Ectodermal cell (in vitro differentiated cells): ENCODE results near the gene WNK1.

ENCODE experiments used
- H3K27ac ChIP-seq: 2 replicates; pipeline ENCODE4 v1.7.0; 2013; ENCODE audit warnings: mild to moderate bottlenecking, low read depth, low read length; ENCODE audit not compliant: insufficient read depth, poor library complexity, severe bottlenecking
- H3K27me3 ChIP-seq: 2 replicates; pipeline ENCODE4 v1.7.0; 2013; ENCODE audit warnings: mild to moderate bottlenecking, low read length; ENCODE audit not compliant: insufficient read depth, control insufficient read depth, poor library complexity, severe bottlenecking
- H3K36me3 ChIP-seq: one replicate; pipeline ENCODE4 v1.7.0; 2013; ENCODE audit warnings: low read length; ENCODE audit not compliant: control insufficient read depth, insufficient read depth
- H3K4me1 ChIP-seq: one replicate; pipeline ENCODE4 v1.7.0; 2013; ENCODE audit warnings: low read length; ENCODE audit not compliant: control insufficient read depth, insufficient read depth
- H3K4me3 ChIP-seq: 2 replicates; pipeline ENCODE4 v1.7.0; 2013; ENCODE audit warnings: low read depth, low read length, control low read depth; ENCODE audit not compliant: insufficient read depth
- H3K9me3 ChIP-seq: 2 replicates; pipeline ENCODE4 v1.7.0; 2013; ENCODE audit warnings: mild to moderate bottlenecking, low read length, moderate library complexity; ENCODE audit not compliant: control insufficient read depth
- WGBS, 2 experiments: methylation state at CpG; one replicate each; pipeline ENCODE4 v1.1.7; 2013; ENCODE audit warnings: missing lambda C conversion rate in 2 of 2; 5-methylcytosine and 5-hydroxymethylcytosine counted together

Gene WNK1

GRCh38 chr12:907413-908185 is 155.2 kb downstream of the WNK1 start:
- Histone ChIP-seq H3K4me1 (no peaks in the 10 kb centered on the region), H3K36me3 (peaks cover 52% of the 10 kb centered on the region), H3K27ac (no peak overlapping the region), H3K27me3 (no peaks in the 10 kb centered on the region), H3K4me3 (no peak overlapping the region), H3K9me3 (no peaks in the 10 kb centered on the region)
- 86 to 88% methylated on average over 16 of the region's 16 CpGs for whole genome bisulfite sequencing, 2 experiments

GRCh38 chr12:909861-910260 is 157.5 kb downstream of the WNK1 start:
- H3K27ac ChIP-seq = no peak overlapping the region
- no peaks in the 10 kb centered on the region for H3K27me3 ChIP-seq
- peaks cover 45% of the 10 kb centered on the region for H3K36me3 ChIP-seq
- 95 to 97% methylated on average over 3 of the region's 3 CpGs for WGBS, 2 experiments
- H3K4me1 ChIP-seq = no peaks in the 10 kb centered on the region
- H3K9me3 ChIP-seq = no peaks in the 10 kb centered on the region
- no peak overlapping the region for H3K4me3 ChIP-seq

GRCh38 chr12:910416-910815 is 158.0 kb downstream of the WNK1 start:
- Histone ChIP-seq H3K36me3 (peaks cover 45% of the 10 kb centered on the region), H3K4me3 (no peak overlapping the region), H3K27ac (peak overlapping the region; percentile 2), H3K9me3 (no peaks in the 10 kb centered on the region), H3K4me1 (no peaks in the 10 kb centered on the region), H3K27me3 (no peaks in the 10 kb centered on the region)
- 97 to 100% methylated on average over 3 to 4 of the region's 4 CpGs for WGBS, 2 experiments

- Histone ChIP-seq H3K9me3 (no peaks in the 10 kb centered on the region), H3K36me3 (peaks cover 44% of the 10 kb centered on the region), H3K4me1 (no peaks in the 10 kb centered on the region), H3K27ac (no peak overlapping the region), H3K4me3 (no peak overlapping the region), H3K27me3 (no peaks in the 10 kb centered on the region)
- 94 to 96% methylated on average over 10 of the region's 10 CpGs for WGBS, 2 experiments
Observed at GRCh38 chr12:911191-911826, 158.9 kb downstream of the WNK1 start.

GRCh38 chr12:912466-913235 is 160.3 kb downstream of the WNK1 start:
- H3K4me3 ChIP-seq = no peak overlapping the region
- H3K9me3 ChIP-seq = no peaks in the 10 kb centered on the region
- no peaks in the 10 kb centered on the region for H3K4me1 ChIP-seq
- 95 to 96% methylated on average over 4 to 6 of the region's 7 CpGs for WGBS, 2 experiments
- no peak overlapping the region for H3K27ac ChIP-seq
- peaks cover 45% of the 10 kb centered on the region for H3K36me3 ChIP-seq
- no peaks in the 10 kb centered on the region for H3K27me3 ChIP-seq

- Histone ChIP-seq H3K4me1 (no peaks in the 10 kb centered on the region), H3K27ac (no peak overlapping the region), H3K36me3 (peaks cover 37% of the 10 kb centered on the region), H3K4me3 (no peak overlapping the region), H3K9me3 (no peaks in the 10 kb centered on the region), H3K27me3 (no peaks in the 10 kb centered on the region)
- 91 to 94% methylated on average over 15 of the region's 15 CpGs for WGBS, 2 experiments
Observed at GRCh38 chr12:913919-914698, 161.7 kb downstream of the WNK1 start.

- Histone ChIP-seq H3K4me3 (no peak overlapping the region), H3K9me3 (no peaks in the 10 kb centered on the region), H3K27me3 (no peaks in the 10 kb centered on the region), H3K36me3 (peaks cover 37% of the 10 kb centered on the region), H3K27ac (no peak overlapping the region), H3K4me1 (no peaks in the 10 kb centered on the region)
- 85 to 93% methylated on average over 5 of the region's 5 CpGs for WGBS, 2 experiments
Observed at GRCh38 chr12:915090-915489, 162.7 kb downstream of the WNK1 start.

GRCh38 chr12:916240-916639 is 163.9 kb downstream of the WNK1 start:
- H3K27me3 ChIP-seq = no peaks in the 10 kb centered on the region
- WGBS, 2 experiments = 95 to 96% methylated on average over 27 of the region's 27 CpGs
- no peaks in the 10 kb centered on the region for H3K4me1 ChIP-seq
- peaks cover 37% of the 10 kb centered on the region for H3K36me3 ChIP-seq
- H3K4me3 ChIP-seq = no peak overlapping the region
- H3K27ac ChIP-seq = no peak overlapping the region
- H3K9me3 ChIP-seq = no peaks in the 10 kb centered on the region

- Histone ChIP-seq H3K27me3 (no peaks in the 10 kb centered on the region), H3K4me3 (no peak overlapping the region), H3K4me1 (no peaks in the 10 kb centered on the region), H3K36me3 (peaks cover 34% of the 10 kb centered on the region), H3K27ac (no peak overlapping the region), H3K9me3 (no peaks in the 10 kb centered on the region)
- 95 to 96% methylated on average over 23 of the region's 23 CpGs for WGBS, 2 experiments
Observed at GRCh38 chr12:916712-917445, 164.5 kb downstream of the WNK1 start.
